Hepatocyte (in vitro differentiated cells): ENCODE measurements around the gene AURKAIP1. TPM values are rescaled to one million over a fixed set of nuclear protein-coding genes. Genes with fewer than 3 reads are reported as not detected.

ENCODE experiments used
- DNase-seq: peaks from one replicate; pipeline ENCODE4 v3.0.0-alpha.2; 2016; ENCODE audit warnings: low spot score
- H2AFZ ChIP-seq: fragments of 200-600 bp; sonication (generic); 2 replicates; pipeline ENCODE4 v1.6.0; 2016; ENCODE audit warnings: antibody characterized with exemption, mild to moderate bottlenecking
- H3K27ac ChIP-seq: fragments of 200-600 bp; sonication (generic); 2 replicates; pipeline ENCODE4 v1.5.1; 2016; ENCODE audit warnings: mild to moderate bottlenecking
- H3K27me3 ChIP-seq: fragments of 200-600 bp; sonication (generic); 2 replicates; pipeline ENCODE4 v1.6.1; 2016
- H3K36me3 ChIP-seq: fragments of 200-600 bp; sonication (generic); replicated peaks from 2 replicates; pipeline ENCODE4 v1.5.1; 2016; ENCODE audit warnings: low read depth; ENCODE audit not compliant: insufficient read depth
- H3K4me1 ChIP-seq: fragments of 200-600 bp; sonication (generic); 2 replicates; pipeline ENCODE4 v1.5.1; 2016; ENCODE audit warnings: mild to moderate bottlenecking, moderate library complexity; ENCODE audit not compliant: insufficient read depth
- H3K4me2 ChIP-seq: fragments of 200-600 bp; sonication (generic); 2 replicates; pipeline ENCODE4 v1.6.0; 2016
- H3K4me3 ChIP-seq: fragments of 200-600 bp; sonication (generic); 2 replicates; pipeline ENCODE4 v1.5.1; 2016; ENCODE audit warnings: mild to moderate bottlenecking
- H3K79me2 ChIP-seq: fragments of 200-600 bp; sonication (generic); 2 replicates; pipeline ENCODE4 v1.6.0; 2017; ENCODE audit warnings: mild to moderate bottlenecking
- H3K9me2 ChIP-seq: fragments of 200-600 bp; sonication (generic); replicated peaks from 2 replicates; pipeline ENCODE4 v1.6.0; 2017; ENCODE audit warnings: mild to moderate bottlenecking; ENCODE audit not compliant: insufficient read depth
- H3K9me3 ChIP-seq: fragments of 200-600 bp; sonication (generic); 2 replicates; pipeline ENCODE4 v1.5.1; 2016; ENCODE audit warnings: low read depth, mild to moderate bottlenecking
- H4K20me1 ChIP-seq: fragments of 200-600 bp; sonication (generic); 2 replicates; pipeline ENCODE4 v1.6.0; 2016; ENCODE audit warnings: mild to moderate bottlenecking; ENCODE audit not compliant: insufficient read depth, poor library complexity, severe bottlenecking
- CTCF ChIP-seq: fragments of 200-600 bp; sonication (generic); IDR thresholded peaks from 2 replicates; pipeline ENCODE4 v1.5.1; 2016; ENCODE audit warnings: antibody characterized with exemption, mild to moderate bottlenecking; ENCODE audit not compliant: poor library complexity
- EZH2 ChIP-seq: fragments of 200-600 bp; sonication (generic); IDR thresholded peaks from 2 replicates; pipeline ENCODE4 v1.6.1; 2016; ENCODE audit warnings: antibody characterized with exemption, mild to moderate bottlenecking, borderline replicate concordance
- EZH2phosphoT487 ChIP-seq: fragments of 200-600 bp; sonication (generic); IDR thresholded peaks from one replicate; pipeline ENCODE4 v1.6.1; 2018; ENCODE audit warnings: antibody characterized with exemption, mild to moderate bottlenecking, low read depth, moderate library complexity; ENCODE audit not compliant: unreplicated experiment, severe bottlenecking
- WGBS: methylation state at CpG from one replicate; pipeline ENCODE4 v1.1.6; 2016; ENCODE audit warnings: low lambda C conversion rate; ENCODE audit errors: missing lambda C conversion rate; 5-methylcytosine and 5-hydroxymethylcytosine counted together
- polyA plus RNA-seq: library from polyadenylated mRNA; unstranded; fragments of >200 nt; fragmentation: Nextera tagmentation; extraction: Ambion mirVana; gene quantifications from 2 replicates; pipeline ENCODE4 v1.2.1, GENCODE V29; 2016
- total RNA-seq: library from RNA; depleted of rRNA; stranded (reverse); fragments of >200 nt; gene quantifications from 2 replicates; pipeline ENCODE4 v1.2.3, GENCODE V29; 2014

The AURKAIP1 gene
- total and polyA plus RNA-seq, 2 experiments from 2014 or later: 92.9 to 238 TPM

GRCh38 chr1:1399187-1399871 is 24.3 kb upstream of the AURKAIP1 start, which contains the start of gene CCNL2:
Gene CCNL2, minus strand, starts transcription at chr1:1399335. Its CDS starts 29 bp downstream, at chr1:1399306.
- no peaks in the 10 kb centered on the region for H3K36me3 ChIP-seq
- under 1% methylated on average over 60 of the region's 86 CpGs for WGBS
- H4K20me1 ChIP-seq: peaks cover 4% of the 10 kb centered on the region
- H3K4me1 ChIP-seq: peaks cover 26% of the 10 kb centered on the region
- H3K4me2 ChIP-seq: peak within 1 kb of the TSS; percentile 92
- DNase-seq: peak; percentile 99
- no peaks in the 10 kb centered on the region for H3K9me2 ChIP-seq
- H3K27me3 ChIP-seq: no peaks in the 10 kb centered on the region
- H3K79me2 ChIP-seq: peaks cover 66% of the 10 kb centered on the region
- peak within 1 kb of the TSS; percentile 70 for H3K4me3 ChIP-seq
- H2AFZ ChIP-seq: peak within 1 kb of the TSS; percentile 41
- peak within 1 kb of the TSS; percentile 83 for H3K27ac ChIP-seq
- no peaks in the 10 kb centered on the region for H3K9me3 ChIP-seq
- TF ChIP-seq CTCF (peak; percentile 33), EZH2 (no peak), EZH2phosphoT487 (no peak)

- Histone ChIP-seq H2AFZ (peak overlapping the region; percentile 41), H3K36me3 (no peaks in the 10 kb centered on the region), H3K4me2 (peak overlapping the region; percentile 86), H3K4me1 (peaks cover 26% of the 10 kb centered on the region), H4K20me1 (peaks cover 4% of the 10 kb centered on the region), H3K27me3 (no peaks in the 10 kb centered on the region), H3K79me2 (peaks cover 72% of the 10 kb centered on the region), H3K4me3 (peak overlapping the region; percentile 70), H3K9me3 (no peaks in the 10 kb centered on the region), H3K9me2 (no peaks in the 10 kb centered on the region), H3K27ac (peak overlapping the region; percentile 79)
- TF ChIP-seq EZH2 (no peak), CTCF (no peak)
- DNase-seq: peak; percentile 24
- WGBS: 1% methylated on average over 25 of the region's 54 CpGs
These were observed 23.7 kb upstream of the AURKAIP1 start for GRCh38 chr1:1398677-1399186.

GRCh38 chr1:1397839-1398523 is 23.0 kb upstream of the AURKAIP1 start:
- Histone ChIP-seq H2AFZ (no peak overlapping the region), H3K4me3 (peak overlapping the region; percentile 70), H3K36me3 (no peaks in the 10 kb centered on the region), H3K4me2 (peak overlapping the region; percentile 86), H4K20me1 (peaks cover 4% of the 10 kb centered on the region), H3K79me2 (peaks cover 77% of the 10 kb centered on the region), H3K27me3 (no peaks in the 10 kb centered on the region), H3K27ac (peak overlapping the region; percentile 79), H3K9me2 (no peaks in the 10 kb centered on the region), H3K4me1 (peaks cover 26% of the 10 kb centered on the region), H3K9me3 (no peaks in the 10 kb centered on the region)
- DNase-seq: no peak
- TF ChIP-seq EZH2 (no peak), EZH2phosphoT487 (no peak), CTCF (no peak)
- WGBS: 67% methylated on average over 19 of the region's 19 CpGs
